Caco-2 (cell line): ENCODE measurements around the gene ATXN7L1. TPM values are rescaled to one million over a fixed set of nuclear protein-coding genes. Genes with fewer than 3 reads are reported as not detected.

Experiments used
- BruUV-seq: library from RNA; stranded (reverse); fragments of 400-500 nt; replicated peaks from 2 replicates; lab custom pipeline; 2021; lab: Mats Ljungman, UMichigan
- CTCF ChIA-PET: fragments of 300-600 bp; sonication (Branson Sonifier 250); formaldehyde crosslinking; loops from one replicate; lab custom pipeline; 2022; ENCODE audit warnings: antibody characterized with exemption; lab: Charles Lee
- POLR2A ChIA-PET: fragments of 300-600 bp; sonication (Branson Sonifier 250); formaldehyde crosslinking; loops from one replicate; lab custom pipeline; 2022; ENCODE audit warnings: antibody characterized with exemption; lab: Charles Lee
- DNase-seq, 2 experiments: peaks; one replicate each; pipeline versions ENCODE4 v3.0.0 to v3.0.0-alpha.2; 2020 to 2022
- H3K27me3 ChIP-seq: replicated peaks from 2 replicates; pipeline ENCODE4 v1.6.0; 2011; ENCODE audit warnings: low read length; ENCODE audit not compliant: control insufficient read depth, insufficient read depth
- H3K36me3 ChIP-seq: 2 replicates; pipeline ENCODE4 v1.5.1; 2011; ENCODE audit warnings: low read length; ENCODE audit not compliant: control insufficient read depth, insufficient read depth
- H3K4me1 ChIP-seq: fragments of 250-450 bp; sonication (Bioruptor Pico); 2 replicates; pipeline ENCODE4 v1.5.1; 2020; ENCODE audit warnings: mild to moderate bottlenecking
- H3K4me3 ChIP-seq: 2 replicates; pipeline ENCODE4 v1.5.1; 2011; ENCODE audit warnings: low read depth, mild to moderate bottlenecking, control low read depth, low read length
- H3K9me3 ChIP-seq: fragments of 250-450 bp; sonication (Bioruptor Pico); 2 replicates; pipeline ENCODE4 v1.5.1; 2020; ENCODE audit warnings: mild to moderate bottlenecking, moderate library complexity
- H3K27ac Mint-ChIP-seq: one replicate; pipeline ENCODE4 v1.8.0; 2022; ENCODE audit warnings: mixed read lengths; ENCODE audit not compliant: unreplicated experiment
- H3K27me3 Mint-ChIP-seq: one replicate; pipeline ENCODE4 v1.8.0; 2022; ENCODE audit warnings: mixed read lengths; ENCODE audit not compliant: insufficient read depth, unreplicated experiment
- H3K36me3 Mint-ChIP-seq: one replicate; pipeline ENCODE4 v1.8.0; 2022; ENCODE audit warnings: mild to moderate bottlenecking, mixed read lengths; ENCODE audit not compliant: insufficient read depth, unreplicated experiment
- H3K4me1 Mint-ChIP-seq: one replicate; pipeline ENCODE4 v1.8.0; 2022; ENCODE audit warnings: low read depth, mixed read lengths; ENCODE audit not compliant: unreplicated experiment
- H3K4me3 Mint-ChIP-seq: one replicate; pipeline ENCODE4 v1.8.0; 2022; ENCODE audit warnings: mild to moderate bottlenecking, moderate library complexity, mixed read lengths; ENCODE audit not compliant: unreplicated experiment
- H3K9me3 Mint-ChIP-seq: one replicate; pipeline ENCODE4 v1.8.0; 2022; ENCODE audit warnings: mixed read lengths; ENCODE audit not compliant: unreplicated experiment
- CTCF ChIP-seq, 2 experiments: fragments of 200-600 bp in 1 of 2; IDR thresholded peaks; 1 replicate in 1 of 2; 2 replicates in 1 of 2; pipeline versions ENCODE4 v1.5.1 to v1.8.0; 2011 to 2022; ENCODE audit warnings: antibody characterized with exemption in 1 of 2, control low read depth in 1 of 2, inconsistent platforms in 1 of 2, low read depth in 1 of 2, low read length in 1 of 2, mild to moderate bottlenecking in 1 of 2, moderate library complexity in 1 of 2; ENCODE audit not compliant: insufficient read depth in 1 of 2, severe bottlenecking in 1 of 2, unreplicated experiment in 1 of 2
- intact Hi-C: fragments of 100-400 bp; cut with micrococcal nuclease; formaldehyde crosslinking; loops from one replicate; pipeline ENCODE4 v1.10.0; 2022; ENCODE audit not compliant: unreplicated experiment
- total RNA-seq: library from RNA; stranded (reverse); gene quantifications from 2 replicates; pipeline ENCODE4 v1.2.3, GENCODE V29; 2022

The ATXN7L1 gene
- total RNA-seq, 1 experiment from 2014 or later = 14.1 TPM

GRCh38 chr7:105857009-105857952 is 19.1 kb downstream of the ATXN7L1 start:
- Mint-ChIP-seq H3K27me3 (no peaks in the 10 kb centered on the region), H3K4me1 (peaks cover 10% of the 10 kb centered on the region), H3K27ac (peak overlapping the region; percentile 20), H3K36me3 (no peaks in the 10 kb centered on the region), H3K9me3 (no peaks in the 10 kb centered on the region), H3K4me3 (no peak overlapping the region)
- no peak overlapping the region for H3K4me3 ChIP-seq
- POLR2A ChIA-PET = no interaction called here
- DNase-seq = peak in 1 of 2 experiments; percentile 11
- H3K36me3 ChIP-seq = no peaks in the 10 kb centered on the region
- CTCF ChIA-PET = no interaction called here
- H3K9me3 ChIP-seq = no peaks in the 10 kb centered on the region
- intact Hi-C loops = no loop called here
- H3K27me3 ChIP-seq = no peaks in the 10 kb centered on the region
- no TSS peak for BruUV-seq
- peaks cover 8% of the 10 kb centered on the region; the same call in 1 of the 2 replicates for H3K4me1 ChIP-seq
- TF ChIP-seq CTCF (IDR thresholded peaks at IDR 0.05; ENCODE audit: insufficient read depth in 1 of 2, low read depth in 1 of 2, low read length in 1 of 2, severe bottlenecking in 1 of 2, unreplicated experiment in 1 of 2) = no peak

GRCh38 chr7:105854498-105854897 is 21.9 kb downstream of the ATXN7L1 start:
- Mint-ChIP-seq H3K4me3 (no peak overlapping the region), H3K4me1 (peaks cover 25% of the 10 kb centered on the region), H3K27me3 (no peaks in the 10 kb centered on the region), H3K27ac (no peak overlapping the region), H3K9me3 (no peaks in the 10 kb centered on the region), H3K36me3 (no peaks in the 10 kb centered on the region)
- Histone ChIP-seq H3K9me3 (no peaks in the 10 kb centered on the region), H3K27me3 (no peaks in the 10 kb centered on the region), H3K4me3 (no peak overlapping the region), H3K4me1 (peaks cover 11% of the 10 kb centered on the region; the same call in 1 of the 2 replicates), H3K36me3 (no peaks in the 10 kb centered on the region)
- ChIA-PET CTCF (interaction anchor here (0.7 kb wide), 1 partner anchor 79 kb away, joined by 3 read pairs; no protein-coding TSS in a partner anchor), POLR2A (no interaction called here)
- TF ChIP-seq CTCF (IDR thresholded peaks at IDR 0.05; ENCODE audit: insufficient read depth in 1 of 2, low read depth in 1 of 2, low read length in 1 of 2, severe bottlenecking in 1 of 2, unreplicated experiment in 1 of 2) = no peak
- DNase-seq = no peak
- intact Hi-C loops = no loop called here
- no TSS peak for BruUV-seq

- BruUV-seq = no TSS peak
- no peak for TF ChIP-seq CTCF (IDR thresholded peaks at IDR 0.05; ENCODE audit: insufficient read depth in 1 of 2, low read depth in 1 of 2, low read length in 1 of 2, severe bottlenecking in 1 of 2, unreplicated experiment in 1 of 2)
- intact Hi-C loops = no loop called here
- POLR2A ChIA-PET = no interaction called here
- Mint-ChIP-seq H3K4me1 (peaks cover 30% of the 10 kb centered on the region), H3K27ac (no peak overlapping the region), H3K36me3 (no peaks in the 10 kb centered on the region), H3K27me3 (no peaks in the 10 kb centered on the region), H3K4me3 (no peak overlapping the region), H3K9me3 (no peaks in the 10 kb centered on the region)
- Histone ChIP-seq H3K27me3 (no peaks in the 10 kb centered on the region), H3K9me3 (no peaks in the 10 kb centered on the region), H3K4me1 (peaks cover 14% of the 10 kb centered on the region; the same call in 1 of the 2 replicates), H3K4me3 (no peak overlapping the region), H3K36me3 (no peaks in the 10 kb centered on the region)
- CTCF ChIA-PET = no interaction called here
- DNase-seq = no peak
These were observed 22.4 kb downstream of the ATXN7L1 start for GRCh38 chr7:105853931-105854419.
